WTC11 (cell line): ENCODE measurements around the gene DAPK1. TPM values are rescaled to one million over a fixed set of nuclear protein-coding genes. Genes with fewer than 3 reads are reported as not detected.

Experiments
- ATAC-seq: fragments of 200-7000 bp; cut with Tn5 transposase; 2 replicates; pipeline ENCODE4 v1.10.0; 2021; ENCODE audit warnings: mild to moderate bottlenecking, moderate library complexity
- CTCF ChIA-PET: fragments of 300-600 bp; sonication (Branson Sonifier 250); formaldehyde crosslinking; loops from one replicate; lab custom pipeline; 2021; ENCODE audit warnings: antibody characterized with exemption; lab: Charles Lee
- POLR2A ChIA-PET: fragments of 350-600 bp; sonication (Branson Sonifier 250); formaldehyde crosslinking; loops from one replicate; lab custom pipeline; 2021; ENCODE audit warnings: antibody characterized with exemption; lab: Charles Lee
- DNase-seq: peaks from one replicate; pipeline ENCODE4 v3.0.0; 2021; ENCODE audit warnings: low spot score
- H3K27ac Mint-ChIP-seq: 2 replicates; pipeline ENCODE4 v1.8.0; 2021; ENCODE audit warnings: mixed read lengths
- H3K27me3 Mint-ChIP-seq: 2 replicates; pipeline ENCODE4 v1.8.0; 2021; ENCODE audit warnings: low read depth, mild to moderate bottlenecking, moderate library complexity, mixed read lengths
- H3K36me3 Mint-ChIP-seq: 2 replicates; pipeline ENCODE4 v1.8.0; 2021; ENCODE audit warnings: mixed read lengths
- H3K4me1 Mint-ChIP-seq: 2 replicates; pipeline ENCODE4 v1.8.0; 2022; ENCODE audit warnings: mixed read lengths
- H3K4me3 Mint-ChIP-seq: 2 replicates; pipeline ENCODE4 v1.8.0; 2021; ENCODE audit warnings: mild to moderate bottlenecking, moderate library complexity, mixed read lengths
- H3K9me3 Mint-ChIP-seq: 2 replicates; pipeline ENCODE4 v1.8.0; 2021; ENCODE audit warnings: mixed read lengths
- ARID4B ChIP-seq: sonication (generic); formaldehyde crosslinking; IDR thresholded peaks from 2 replicates; pipeline ENCODE4 v1.8.0; 2023; ENCODE audit warnings: missing genetic modification reagents, mild to moderate bottlenecking, borderline replicate concordance
- ATF1 ChIP-seq: sonication (generic); formaldehyde crosslinking; IDR thresholded peaks from 2 replicates; pipeline ENCODE4 v1.8.1; 2023; ENCODE audit warnings: mild to moderate bottlenecking, moderate library complexity, missing genetic modification reagents
- CBFB ChIP-seq: sonication (generic); formaldehyde crosslinking; IDR thresholded peaks from 2 replicates; pipeline ENCODE4 v1.8.1; 2022; ENCODE audit warnings: mild to moderate bottlenecking, low read depth, missing genetic modification reagents
- CDX4 ChIP-seq: fragments of 250-450 bp; sonication (Bioruptor Pico); IDR thresholded peaks from 2 replicates; pipeline ENCODE4 v1.9.0; 2021; ENCODE audit warnings: moderate library complexity, mild to moderate bottlenecking, inconsistent platforms, borderline replicate concordance
- CREB1 ChIP-seq: sonication (generic); formaldehyde crosslinking; IDR thresholded peaks from 2 replicates; pipeline ENCODE4 v1.8.0; 2023; ENCODE audit warnings: mild to moderate bottlenecking, missing genetic modification reagents
- CREM ChIP-seq: sonication (generic); formaldehyde crosslinking; IDR thresholded peaks from 2 replicates; pipeline ENCODE4 v1.8.1; 2022; ENCODE audit warnings: mild to moderate bottlenecking, missing genetic modification reagents, moderate library complexity
- ESRRA ChIP-seq: sonication (generic); formaldehyde crosslinking; IDR thresholded peaks from 2 replicates; pipeline ENCODE4 v1.8.1; 2022; ENCODE audit warnings: mild to moderate bottlenecking, missing genetic modification reagents, borderline replicate concordance
- FOXJ3 ChIP-seq: sonication (generic); formaldehyde crosslinking; IDR thresholded peaks from 2 replicates; pipeline ENCODE4 v1.9.0; 2021; ENCODE audit warnings: missing genetic modification reagents, mild to moderate bottlenecking, borderline replicate concordance
- OVOL2 ChIP-seq: fragments of 250-450 bp; sonication (Bioruptor Pico); IDR thresholded peaks from 2 replicates; pipeline ENCODE4 v1.9.0; 2021; ENCODE audit warnings: mild to moderate bottlenecking, borderline replicate concordance
- PRRX2 ChIP-seq: fragments of 250-450 bp; sonication (Bioruptor Pico); IDR thresholded peaks from 2 replicates; pipeline ENCODE4 v1.8.0; 2021; ENCODE audit warnings: mild to moderate bottlenecking
- SP1 ChIP-seq: sonication (generic); formaldehyde crosslinking; conservative IDR thresholded peaks from 2 replicates; pipeline ENCODE4 v1.8.1; 2022; ENCODE audit warnings: missing genetic modification reagents
- TEAD1 ChIP-seq: sonication (generic); formaldehyde crosslinking; IDR thresholded peaks from 2 replicates; pipeline ENCODE4 v1.8.0; 2022; ENCODE audit warnings: mild to moderate bottlenecking, missing genetic modification reagents
- ZNF121 ChIP-seq: sonication (generic); formaldehyde crosslinking; IDR thresholded peaks from 2 replicates; pipeline ENCODE4 v1.8.0; 2023; ENCODE audit warnings: missing genetic modification reagents
- ZNF317 ChIP-seq: sonication (generic); formaldehyde crosslinking; IDR thresholded peaks from 2 replicates; pipeline ENCODE4 v1.8.1; 2023; ENCODE audit warnings: low read depth, mild to moderate bottlenecking, moderate library complexity, missing genetic modification reagents, borderline replicate concordance
- total RNA-seq: library from RNA; stranded (reverse); gene quantifications from 3 replicates; pipeline ENCODE4 v1.2.3, GENCODE V29; 2021
- TF ChIP-seq, protein P1 (sequence below): sonication (generic); formaldehyde crosslinking; IDR thresholded peaks from 2 replicates; pipeline ENCODE4 v1.8.1; 2023; ENCODE audit warnings: mild to moderate bottlenecking, moderate library complexity, missing genetic modification reagents
- TF ChIP-seq, protein P2 (sequence below): sonication (generic); formaldehyde crosslinking; IDR thresholded peaks from 2 replicates; pipeline ENCODE4 v1.8.1; 2023; ENCODE audit warnings: mild to moderate bottlenecking, missing genetic modification reagents, moderate library complexity
- TF ChIP-seq, protein P3 (sequence below): sonication (generic); formaldehyde crosslinking; IDR thresholded peaks from 2 replicates; pipeline ENCODE4 v1.8.0; 2023; ENCODE audit warnings: mild to moderate bottlenecking, missing genetic modification reagents
- TF ChIP-seq, protein P4 (sequence below): sonication (generic); formaldehyde crosslinking; IDR thresholded peaks from 2 replicates; pipeline ENCODE4 v1.8.1; 2022; ENCODE audit warnings: low read depth, missing genetic modification reagents, borderline replicate concordance

The DAPK1 gene
- total RNA-seq, 1 experiment from 2014 or later: 129 TPM

- CTCF ChIA-PET: no interaction called here
- POLR2A ChIA-PET: no interaction called here
- ATAC-seq (no peak), DNase-seq (no peak)
- peaks cover 25% of the 10 kb centered on the region for H3K4me1 Mint-ChIP-seq
- no peak for TF ChIP-seq CREB1 (CRISPR knock-in tag)
- TF ChIP-seq PRRX2 (CRISPR knock-in tag): no peak
- no peak for TF ChIP-seq ARID4B (CRISPR knock-in tag)
- TF ChIP-seq CDX4 (CRISPR knock-in tag): no peak
- TF ChIP-seq, protein P1, sequence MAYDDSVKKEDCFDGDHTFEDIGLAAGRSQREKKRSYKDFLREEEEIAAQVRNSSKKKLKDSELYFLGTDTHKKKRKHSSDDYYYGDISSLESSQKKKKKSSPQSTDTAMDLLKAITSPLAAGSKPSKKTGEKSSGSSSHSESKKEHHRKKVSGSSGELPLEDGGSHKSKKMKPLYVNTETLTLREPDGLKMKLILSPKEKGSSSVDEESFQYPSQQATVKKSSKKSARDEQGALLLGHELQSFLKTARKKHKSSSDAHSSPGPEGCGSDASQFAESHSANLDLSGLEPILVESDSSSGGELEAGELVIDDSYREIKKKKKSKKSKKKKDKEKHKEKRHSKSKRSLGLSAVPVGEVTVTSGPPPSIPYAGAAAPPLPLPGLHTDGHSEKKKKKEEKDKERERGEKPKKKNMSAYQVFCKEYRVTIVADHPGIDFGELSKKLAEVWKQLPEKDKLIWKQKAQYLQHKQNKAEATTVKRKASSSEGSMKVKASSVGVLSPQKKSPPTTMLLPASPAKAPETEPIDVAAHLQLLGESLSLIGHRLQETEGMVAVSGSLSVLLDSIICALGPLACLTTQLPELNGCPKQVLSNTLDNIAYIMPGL (CRISPR knock-in tag): no peak
- TF ChIP-seq, protein P2, sequence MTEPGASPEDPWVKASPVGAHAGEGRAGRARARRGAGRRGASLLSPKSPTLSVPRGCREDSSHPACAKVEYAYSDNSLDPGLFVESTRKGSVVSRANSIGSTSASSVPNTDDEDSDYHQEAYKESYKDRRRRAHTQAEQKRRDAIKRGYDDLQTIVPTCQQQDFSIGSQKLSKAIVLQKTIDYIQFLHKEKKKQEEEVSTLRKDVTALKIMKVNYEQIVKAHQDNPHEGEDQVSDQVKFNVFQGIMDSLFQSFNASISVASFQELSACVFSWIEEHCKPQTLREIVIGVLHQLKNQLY (CRISPR knock-in tag): no peak
- TF ChIP-seq TEAD1: no peak
- TF ChIP-seq, protein P3, sequence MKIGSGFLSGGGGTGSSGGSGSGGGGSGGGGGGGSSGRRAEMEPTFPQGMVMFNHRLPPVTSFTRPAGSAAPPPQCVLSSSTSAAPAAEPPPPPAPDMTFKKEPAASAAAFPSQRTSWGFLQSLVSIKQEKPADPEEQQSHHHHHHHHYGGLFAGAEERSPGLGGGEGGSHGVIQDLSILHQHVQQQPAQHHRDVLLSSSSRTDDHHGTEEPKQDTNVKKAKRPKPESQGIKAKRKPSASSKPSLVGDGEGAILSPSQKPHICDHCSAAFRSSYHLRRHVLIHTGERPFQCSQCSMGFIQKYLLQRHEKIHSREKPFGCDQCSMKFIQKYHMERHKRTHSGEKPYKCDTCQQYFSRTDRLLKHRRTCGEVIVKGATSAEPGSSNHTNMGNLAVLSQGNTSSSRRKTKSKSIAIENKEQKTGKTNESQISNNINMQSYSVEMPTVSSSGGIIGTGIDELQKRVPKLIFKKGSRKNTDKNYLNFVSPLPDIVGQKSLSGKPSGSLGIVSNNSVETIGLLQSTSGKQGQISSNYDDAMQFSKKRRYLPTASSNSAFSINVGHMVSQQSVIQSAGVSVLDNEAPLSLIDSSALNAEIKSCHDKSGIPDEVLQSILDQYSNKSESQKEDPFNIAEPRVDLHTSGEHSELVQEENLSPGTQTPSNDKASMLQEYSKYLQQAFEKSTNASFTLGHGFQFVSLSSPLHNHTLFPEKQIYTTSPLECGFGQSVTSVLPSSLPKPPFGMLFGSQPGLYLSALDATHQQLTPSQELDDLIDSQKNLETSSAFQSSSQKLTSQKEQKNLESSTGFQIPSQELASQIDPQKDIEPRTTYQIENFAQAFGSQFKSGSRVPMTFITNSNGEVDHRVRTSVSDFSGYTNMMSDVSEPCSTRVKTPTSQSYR (CRISPR knock-in tag): no peak
- no peak for TF ChIP-seq ESRRA (CRISPR knock-in tag)
- TF ChIP-seq CREM (CRISPR knock-in tag): no peak
- no peak for TF ChIP-seq ZNF121 (CRISPR knock-in tag)
- no peak for TF ChIP-seq OVOL2
- no peak for TF ChIP-seq CBFB
- TF ChIP-seq ATF1 (CRISPR knock-in tag): no peak
- no peak for TF ChIP-seq ZNF317 (CRISPR knock-in tag)
- TF ChIP-seq, protein P4, sequence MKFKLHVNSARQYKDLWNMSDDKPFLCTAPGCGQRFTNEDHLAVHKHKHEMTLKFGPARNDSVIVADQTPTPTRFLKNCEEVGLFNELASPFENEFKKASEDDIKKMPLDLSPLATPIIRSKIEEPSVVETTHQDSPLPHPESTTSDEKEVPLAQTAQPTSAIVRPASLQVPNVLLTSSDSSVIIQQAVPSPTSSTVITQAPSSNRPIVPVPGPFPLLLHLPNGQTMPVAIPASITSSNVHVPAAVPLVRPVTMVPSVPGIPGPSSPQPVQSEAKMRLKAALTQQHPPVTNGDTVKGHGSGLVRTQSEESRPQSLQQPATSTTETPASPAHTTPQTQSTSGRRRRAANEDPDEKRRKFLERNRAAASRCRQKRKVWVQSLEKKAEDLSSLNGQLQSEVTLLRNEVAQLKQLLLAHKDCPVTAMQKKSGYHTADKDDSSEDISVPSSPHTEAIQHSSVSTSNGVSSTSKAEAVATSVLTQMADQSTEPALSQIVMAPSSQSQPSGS (CRISPR knock-in tag): no peak
- no peak for TF ChIP-seq FOXJ3 (CRISPR knock-in tag)
- no peak for TF ChIP-seq SP1 (CRISPR knock-in tag)
- no peaks in the 10 kb centered on the region for H3K27me3 Mint-ChIP-seq
- no peak overlapping the region for H3K4me3 Mint-ChIP-seq
- H3K9me3 Mint-ChIP-seq: no peaks in the 10 kb centered on the region
- peaks cover 63% of the 10 kb centered on the region for H3K36me3 Mint-ChIP-seq
- no peak overlapping the region for H3K27ac Mint-ChIP-seq
These were observed 142.7 kb downstream of the DAPK1 start for GRCh38 chr9:87640385-87640795.
